SK-N-SH (cell line): ENCODE measurements around the gene EEIG1. TPM values are rescaled to one million over a fixed set of nuclear protein-coding genes. Genes with fewer than 3 reads are reported as not detected.
A peak's percentile ranks its signal among the peaks of the same experiment; 100 is the strongest.

Source experiments
- CTCF ChIA-PET: fragments of 300-600, 350-600 bp; formaldehyde crosslinking; extraction: SDS; loops from one replicate; lab custom pipeline; 2021; lab: Yijun Ruan, JAX
- POLR2A ChIA-PET: fragments of 350-600 bp; sonication (Branson Sonifier 250); formaldehyde crosslinking; extraction: SDS; loops from one replicate; lab custom pipeline; 2020; ENCODE audit warnings: antibody characterized with exemption, inconsistent platforms; lab: Yijun Ruan, JAX
- DNase-seq: peaks from one replicate; pipeline ENCODE4 v3.0.0; 2012
- H2AFZ ChIP-seq: fragments of 200-600 bp; sonication (generic); 2 replicates; pipeline ENCODE4 v1.8.1; 2016; ENCODE audit warnings: antibody characterized with exemption, mild to moderate bottlenecking, low read depth
- H3F3A ChIP-seq: fragments of 200-600 bp; sonication (generic); replicated peaks from 2 replicates; pipeline ENCODE3; 2016; ENCODE audit warnings: antibody characterized with exemption, mild to moderate bottlenecking; ENCODE audit not compliant: insufficient read depth
- H3K27ac ChIP-seq, 2 experiments: fragments of 200-500 bp in 1 of 2; fragments of 200-600 bp in 1 of 2; sonication (Bioruptor generic) in 1 of 2; sonication (generic), shearing (Covaris generic) in 1 of 2; 2 replicates each; pipeline versions ENCODE4 v1.5.1 to v1.6.1; 2014 to 2016; ENCODE audit warnings: low read depth in 2 of 2, inconsistent platforms in 1 of 2, low read length in 1 of 2, mild to moderate bottlenecking in 1 of 2, mixed read lengths in 1 of 2
- H3K27me3 ChIP-seq: fragments of 200-600 bp; sonication (generic), shearing (Covaris generic); 2 replicates; pipeline ENCODE4 v1.6.1; 2016; ENCODE audit warnings: mixed run types; ENCODE audit not compliant: insufficient read depth
- H3K36me3 ChIP-seq, 2 experiments: fragments of 200-500 bp in 1 of 2; fragments of 200-600 bp in 1 of 2; sonication (Bioruptor generic) in 1 of 2; sonication (generic) in 1 of 2; replicated peaks in 1 of 2; 2 replicates each; pipeline versions ENCODE3 to v1.5.1; 2014 to 2016; ENCODE audit warnings: low read length in 1 of 2, mild to moderate bottlenecking in 1 of 2; ENCODE audit not compliant: insufficient read depth in 2 of 2, control insufficient read depth in 1 of 2
- H3K4me1 ChIP-seq, 2 experiments: fragments of 200-500 bp in 1 of 2; fragments of 200-600 bp in 1 of 2; sonication (Bioruptor generic) in 1 of 2; sonication (generic), shearing (Covaris generic) in 1 of 2; 2 replicates each; pipeline versions ENCODE4 v1.5.1 to v1.6.1; 2014 to 2016; ENCODE audit warnings: low read depth in 1 of 2, low read length in 1 of 2, mixed run types in 1 of 2; ENCODE audit not compliant: insufficient read depth in 2 of 2, control insufficient read depth in 1 of 2
- H3K4me2 ChIP-seq: fragments of 200-600 bp; sonication (generic), shearing (Covaris generic); 2 replicates; pipeline ENCODE4 v1.6.1; 2017; ENCODE audit warnings: mixed run types
- H3K4me3 ChIP-seq, 2 experiments: fragments of 200-500 bp in 1 of 2; fragments of 200-600 bp in 1 of 2; sonication (Bioruptor generic) in 1 of 2; sonication (generic), shearing (Covaris generic) in 1 of 2; 2 replicates each; pipeline versions ENCODE4 v1.5.1 to v1.8.1; 2014 to 2016; ENCODE audit warnings: low read depth in 2 of 2, inconsistent platforms in 1 of 2, low read length in 1 of 2, mild to moderate bottlenecking in 1 of 2, mixed read lengths in 1 of 2, moderate library complexity in 1 of 2
- H3K79me2 ChIP-seq: fragments of 200-600 bp; sonication (generic); 2 replicates; pipeline ENCODE4 v1.8.1; 2017; ENCODE audit warnings: mild to moderate bottlenecking; ENCODE audit not compliant: insufficient read depth
- H3K9ac ChIP-seq: fragments of 200-600 bp; sonication (generic); 2 replicates; pipeline ENCODE4 v1.6.1; 2017; ENCODE audit warnings: mixed run types
- H3K9me2 ChIP-seq: fragments of 200-600 bp; sonication (generic); 2 replicates; pipeline ENCODE4 v1.6.1; 2017; ENCODE audit warnings: mixed run types
- H3K9me3 ChIP-seq: fragments of 200-600 bp; sonication (generic); 2 replicates; pipeline ENCODE4 v1.6.1; 2017; ENCODE audit warnings: mixed run types, mild to moderate bottlenecking, moderate library complexity
- H4K20me1 ChIP-seq: fragments of 200-600 bp; sonication (generic); 2 replicates; pipeline ENCODE4 v1.6.1; 2017; ENCODE audit warnings: mild to moderate bottlenecking, mixed run types; ENCODE audit not compliant: insufficient read depth
- EP300 ChIP-seq, 2 experiments: IDR thresholded peaks; 2 replicates each; pipeline versions ENCODE4 v1.4.0 to v1.6.1; 2012; ENCODE audit warnings: borderline replicate concordance in 1 of 2, low read depth in 1 of 2, low read length in 1 of 2
- FOXJ3 ChIP-seq: sonication (generic); formaldehyde crosslinking; IDR thresholded peaks from 2 replicates; pipeline ENCODE4 v1.5.1; 2020; ENCODE audit warnings: mild to moderate bottlenecking, missing genetic modification reagents
- FOXM1 ChIP-seq: IDR thresholded peaks from 2 replicates; pipeline ENCODE4 v1.4.0; 2012; ENCODE audit warnings: low read depth, mild to moderate bottlenecking
- GATA2 ChIP-seq: sonication (generic); formaldehyde crosslinking; IDR thresholded peaks from 2 replicates; pipeline ENCODE4 v1.5.0; 2020; ENCODE audit warnings: mild to moderate bottlenecking, missing genetic modification reagents
- NRF1 ChIP-seq: IDR thresholded peaks from 2 replicates; pipeline ENCODE4 v1.6.1; 2012; ENCODE audit warnings: low read depth, mild to moderate bottlenecking, low read length
- RFX5 ChIP-seq: IDR thresholded peaks from 2 replicates; pipeline ENCODE4 v1.6.1; 2012; ENCODE audit warnings: mild to moderate bottlenecking, improper control_type of control experiment, low read length
- SIN3A ChIP-seq: IDR thresholded peaks from 2 replicates; pipeline ENCODE4 v1.6.1; 2012; ENCODE audit warnings: low read depth, mild to moderate bottlenecking, low read length, moderate library complexity, borderline replicate concordance
- YY1 ChIP-seq: IDR thresholded peaks from 2 replicates; pipeline ENCODE4 v1.4.0; 2012; ENCODE audit warnings: low read depth, mild to moderate bottlenecking
- WGBS: methylation state at CpG from one replicate; pipeline ENCODE4 v1.1.6; 2017; ENCODE audit warnings: low lambda C conversion rate; 5-methylcytosine and 5-hydroxymethylcytosine counted together
- polyA plus RNA-seq, 3 experiments: library from polyadenylated mRNA; depleted of rRNA; stranded (reverse); fragments of >200 nt; gene quantifications; 2 replicates each; pipeline ENCODE4 v1.2.3, GENCODE V29; 2012
- TF ChIP-seq, protein P1 (sequence below): IDR thresholded peaks from 2 replicates; pipeline ENCODE4 v1.4.0; 2012; ENCODE audit warnings: low read depth, borderline replicate concordance
- TF ChIP-seq, protein P2 (sequence below): fragments of 200-600 bp; sonication (generic); IDR thresholded peaks from 2 replicates; pipeline ENCODE4 v1.6.1; 2017; ENCODE audit warnings: antibody characterized with exemption, mild to moderate bottlenecking, moderate library complexity
- TF ChIP-seq, protein P3 (sequence below): fragments of 150-350 bp; IDR thresholded peaks from 2 replicates; pipeline ENCODE4 v1.6.1; 2017; ENCODE audit warnings: antibody characterized with exemption, low read length, low read depth, borderline replicate concordance
- TF ChIP-seq, protein P4 (sequence below): IDR thresholded peaks from 2 replicates; pipeline ENCODE4 v1.6.1; 2012; ENCODE audit warnings: mild to moderate bottlenecking, low read depth, low read length, moderate library complexity
- TF ChIP-seq, protein P5 (sequence below): fragments of 150-350 bp; IDR thresholded peaks from 2 replicates; pipeline ENCODE4 v1.6.1; 2016; ENCODE audit warnings: mild to moderate bottlenecking, low read depth, low read length

EEIG1 gene
- polyA plus RNA-seq, 1 of the 3 experiments (the other 2 are of a cell fraction): 26.2 TPM

DNA sequence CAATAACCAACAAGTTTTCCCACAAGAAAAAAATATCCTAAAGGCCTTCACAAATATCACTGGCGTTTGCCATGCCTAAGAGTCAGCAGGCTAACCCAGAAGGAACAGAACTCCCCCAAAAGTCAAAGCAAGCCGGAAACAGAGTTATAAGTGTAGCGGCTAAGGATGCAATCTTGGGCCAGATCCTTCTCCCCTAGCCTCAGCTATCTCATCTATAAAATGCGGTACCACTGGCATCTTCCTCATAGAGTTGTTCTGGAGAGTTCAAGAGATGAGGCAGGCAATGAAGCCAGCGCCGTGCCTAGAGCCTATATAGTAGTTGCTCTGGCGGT, 43.8 kb downstream of the EEIG1 start:
- Histone ChIP-seq H3K79me2 (peaks cover 46% of the 10 kb centered on the region), H3K36me3 (peaks cover 3 to 24% of the 10 kb centered on the region in 2 experiments), H4K20me1 (0 out of 2 replicates have a peak, but pooled peaks cover 6% of the 10 kb centered on the region), H3F3A (peaks cover under 1% of the 10 kb centered on the region), H3K27ac (peak overlapping the region; percentile 71 to 77), H2AFZ (no peak overlapping the region), H3K27me3 (no peaks in the 10 kb centered on the region), H3K4me1 (peaks cover 12 to 38% of the 10 kb centered on the region in 2 experiments), H3K9me3 (no peaks in the 10 kb centered on the region), H3K9ac (peak overlapping the region; percentile 86), H3K4me2 (peak overlapping the region; percentile 91), H3K4me3 (peak overlapping the region; percentile 78 to 95), H3K9me2 (no peaks in the 10 kb centered on the region)
- DNase-seq: no peak
- TF ChIP-seq RFX5 (no peak), SIN3A (no peak), FOXM1 (no peak), EP300 (IDR thresholded peaks at IDR 0.05; ENCODE audit: borderline replicate concordance in 1 of 2, low read depth in 1 of 2, low read length in 1 of 2) (no peak), FOXJ3 (CRISPR knock-in tag) (no peak), GATA2 (CRISPR knock-in tag) (no peak), NRF1 (no peak), YY1 (no peak)
- TF ChIP-seq, protein P1, sequence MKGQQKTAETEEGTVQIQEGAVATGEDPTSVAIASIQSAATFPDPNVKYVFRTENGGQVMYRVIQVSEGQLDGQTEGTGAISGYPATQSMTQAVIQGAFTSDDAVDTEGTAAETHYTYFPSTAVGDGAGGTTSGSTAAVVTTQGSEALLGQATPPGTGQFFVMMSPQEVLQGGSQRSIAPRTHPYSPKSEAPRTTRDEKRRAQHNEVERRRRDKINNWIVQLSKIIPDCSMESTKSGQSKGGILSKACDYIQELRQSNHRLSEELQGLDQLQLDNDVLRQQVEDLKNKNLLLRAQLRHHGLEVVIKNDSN: no peak
- TF ChIP-seq, protein P2, sequence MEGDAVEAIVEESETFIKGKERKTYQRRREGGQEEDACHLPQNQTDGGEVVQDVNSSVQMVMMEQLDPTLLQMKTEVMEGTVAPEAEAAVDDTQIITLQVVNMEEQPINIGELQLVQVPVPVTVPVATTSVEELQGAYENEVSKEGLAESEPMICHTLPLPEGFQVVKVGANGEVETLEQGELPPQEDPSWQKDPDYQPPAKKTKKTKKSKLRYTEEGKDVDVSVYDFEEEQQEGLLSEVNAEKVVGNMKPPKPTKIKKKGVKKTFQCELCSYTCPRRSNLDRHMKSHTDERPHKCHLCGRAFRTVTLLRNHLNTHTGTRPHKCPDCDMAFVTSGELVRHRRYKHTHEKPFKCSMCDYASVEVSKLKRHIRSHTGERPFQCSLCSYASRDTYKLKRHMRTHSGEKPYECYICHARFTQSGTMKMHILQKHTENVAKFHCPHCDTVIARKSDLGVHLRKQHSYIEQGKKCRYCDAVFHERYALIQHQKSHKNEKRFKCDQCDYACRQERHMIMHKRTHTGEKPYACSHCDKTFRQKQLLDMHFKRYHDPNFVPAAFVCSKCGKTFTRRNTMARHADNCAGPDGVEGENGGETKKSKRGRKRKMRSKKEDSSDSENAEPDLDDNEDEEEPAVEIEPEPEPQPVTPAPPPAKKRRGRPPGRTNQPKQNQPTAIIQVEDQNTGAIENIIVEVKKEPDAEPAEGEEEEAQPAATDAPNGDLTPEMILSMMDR: no peak
- TF ChIP-seq, protein P3, sequence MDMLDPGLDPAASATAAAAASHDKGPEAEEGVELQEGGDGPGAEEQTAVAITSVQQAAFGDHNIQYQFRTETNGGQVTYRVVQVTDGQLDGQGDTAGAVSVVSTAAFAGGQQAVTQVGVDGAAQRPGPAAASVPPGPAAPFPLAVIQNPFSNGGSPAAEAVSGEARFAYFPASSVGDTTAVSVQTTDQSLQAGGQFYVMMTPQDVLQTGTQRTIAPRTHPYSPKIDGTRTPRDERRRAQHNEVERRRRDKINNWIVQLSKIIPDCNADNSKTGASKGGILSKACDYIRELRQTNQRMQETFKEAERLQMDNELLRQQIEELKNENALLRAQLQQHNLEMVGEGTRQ: no peak
- TF ChIP-seq, protein P4, sequence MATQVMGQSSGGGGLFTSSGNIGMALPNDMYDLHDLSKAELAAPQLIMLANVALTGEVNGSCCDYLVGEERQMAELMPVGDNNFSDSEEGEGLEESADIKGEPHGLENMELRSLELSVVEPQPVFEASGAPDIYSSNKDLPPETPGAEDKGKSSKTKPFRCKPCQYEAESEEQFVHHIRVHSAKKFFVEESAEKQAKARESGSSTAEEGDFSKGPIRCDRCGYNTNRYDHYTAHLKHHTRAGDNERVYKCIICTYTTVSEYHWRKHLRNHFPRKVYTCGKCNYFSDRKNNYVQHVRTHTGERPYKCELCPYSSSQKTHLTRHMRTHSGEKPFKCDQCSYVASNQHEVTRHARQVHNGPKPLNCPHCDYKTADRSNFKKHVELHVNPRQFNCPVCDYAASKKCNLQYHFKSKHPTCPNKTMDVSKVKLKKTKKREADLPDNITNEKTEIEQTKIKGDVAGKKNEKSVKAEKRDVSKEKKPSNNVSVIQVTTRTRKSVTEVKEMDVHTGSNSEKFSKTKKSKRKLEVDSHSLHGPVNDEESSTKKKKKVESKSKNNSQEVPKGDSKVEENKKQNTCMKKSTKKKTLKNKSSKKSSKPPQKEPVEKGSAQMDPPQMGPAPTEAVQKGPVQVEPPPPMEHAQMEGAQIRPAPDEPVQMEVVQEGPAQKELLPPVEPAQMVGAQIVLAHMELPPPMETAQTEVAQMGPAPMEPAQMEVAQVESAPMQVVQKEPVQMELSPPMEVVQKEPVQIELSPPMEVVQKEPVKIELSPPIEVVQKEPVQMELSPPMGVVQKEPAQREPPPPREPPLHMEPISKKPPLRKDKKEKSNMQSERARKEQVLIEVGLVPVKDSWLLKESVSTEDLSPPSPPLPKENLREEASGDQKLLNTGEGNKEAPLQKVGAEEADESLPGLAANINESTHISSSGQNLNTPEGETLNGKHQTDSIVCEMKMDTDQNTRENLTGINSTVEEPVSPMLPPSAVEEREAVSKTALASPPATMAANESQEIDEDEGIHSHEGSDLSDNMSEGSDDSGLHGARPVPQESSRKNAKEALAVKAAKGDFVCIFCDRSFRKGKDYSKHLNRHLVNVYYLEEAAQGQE: no peak
- TF ChIP-seq, protein P5, sequence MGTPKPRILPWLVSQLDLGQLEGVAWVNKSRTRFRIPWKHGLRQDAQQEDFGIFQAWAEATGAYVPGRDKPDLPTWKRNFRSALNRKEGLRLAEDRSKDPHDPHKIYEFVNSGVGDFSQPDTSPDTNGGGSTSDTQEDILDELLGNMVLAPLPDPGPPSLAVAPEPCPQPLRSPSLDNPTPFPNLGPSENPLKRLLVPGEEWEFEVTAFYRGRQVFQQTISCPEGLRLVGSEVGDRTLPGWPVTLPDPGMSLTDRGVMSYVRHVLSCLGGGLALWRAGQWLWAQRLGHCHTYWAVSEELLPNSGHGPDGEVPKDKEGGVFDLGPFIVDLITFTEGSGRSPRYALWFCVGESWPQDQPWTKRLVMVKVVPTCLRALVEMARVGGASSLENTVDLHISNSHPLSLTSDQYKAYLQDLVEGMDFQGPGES: no peak
- ChIA-PET CTCF (interaction anchor here (0.7 to 10.3 kb wide), 6 partner anchors 16 to 357 kb away, joined by 3 to 219 read pairs (median 4); no protein-coding TSS in a partner anchor), POLR2A (no interaction called here)
- WGBS: 4% methylated on average over 5 of the region's 7 CpGs
